Stimulated activated CD8-positive, alpha-beta memory T cell treated with anti-CD3 and anti-CD28 coated beads, Interleukin-4, amount 100 ng/mL, for 4 hours (primary cell): Measurements from ENCODE around the gene CRY2.

ENCODE experiments used
- DNase-seq, 2 donors: peaks; one replicate each; pipeline ENCODE4 v3.0.0-alpha.2; 2020; ENCODE audit warnings: low read depth in 2 of 2, low spot score in 1 of 2

CRY2 gene

DNA sequence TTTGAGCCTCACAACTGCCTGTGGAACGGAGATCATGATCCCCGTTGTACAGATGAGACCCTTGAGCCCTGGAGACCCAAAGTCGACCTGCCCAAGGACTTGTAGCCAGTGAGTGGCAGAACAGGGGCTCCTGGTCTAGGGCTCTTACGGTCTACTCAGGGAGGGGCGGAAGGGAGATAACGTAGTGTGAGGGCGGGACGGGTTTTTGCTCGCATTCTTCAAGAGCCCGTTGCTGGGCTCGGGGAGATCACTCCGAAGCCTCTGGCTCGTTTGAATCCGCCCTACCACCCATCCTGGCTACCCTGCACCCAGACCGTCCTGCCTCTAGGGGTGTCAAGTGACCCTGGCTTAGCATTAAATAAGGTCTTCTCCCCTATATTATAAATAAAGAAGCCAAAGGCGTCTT is 639 bp downstream of the CRY2 start:
- DNase-seq = peak in 1 of 2 donors; percentile 12

GRCh38 chr11:45848654-45849081 is 1.4 kb downstream of the CRY2 start:
- no peak for DNase-seq

DNA sequence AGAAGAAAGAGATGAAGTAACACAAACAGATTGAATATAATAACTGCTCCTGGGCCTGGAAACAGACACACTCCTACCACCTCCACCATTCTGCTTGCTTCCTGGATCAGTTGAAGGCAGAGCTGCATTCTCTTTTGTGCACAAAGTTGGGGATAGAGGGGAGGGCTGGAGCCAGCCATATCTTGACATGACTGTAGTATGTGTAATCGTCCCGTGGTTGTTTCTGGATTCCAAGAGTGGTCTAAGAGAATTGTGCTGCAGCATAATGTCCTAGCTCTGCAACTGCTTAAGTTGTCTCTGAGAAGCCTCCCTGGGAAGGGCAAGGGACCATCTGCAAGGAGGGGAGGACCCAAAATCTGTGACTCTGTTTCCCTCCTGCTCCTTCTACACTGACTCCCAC is 3.2 kb downstream of the CRY2 start:
- DNase-seq = no peak

GRCh38 chr11:45851228-45851627 is 4.0 kb downstream of the CRY2 start:
- no peak for DNase-seq

- DNase-seq = no peak
These were observed 4.9 kb downstream of the CRY2 start for GRCh38 chr11:45852018-45852711.

GRCh38 chr11:45852712-45853101 is 5.4 kb downstream of the CRY2 start:
- DNase-seq = no peak

DNA sequence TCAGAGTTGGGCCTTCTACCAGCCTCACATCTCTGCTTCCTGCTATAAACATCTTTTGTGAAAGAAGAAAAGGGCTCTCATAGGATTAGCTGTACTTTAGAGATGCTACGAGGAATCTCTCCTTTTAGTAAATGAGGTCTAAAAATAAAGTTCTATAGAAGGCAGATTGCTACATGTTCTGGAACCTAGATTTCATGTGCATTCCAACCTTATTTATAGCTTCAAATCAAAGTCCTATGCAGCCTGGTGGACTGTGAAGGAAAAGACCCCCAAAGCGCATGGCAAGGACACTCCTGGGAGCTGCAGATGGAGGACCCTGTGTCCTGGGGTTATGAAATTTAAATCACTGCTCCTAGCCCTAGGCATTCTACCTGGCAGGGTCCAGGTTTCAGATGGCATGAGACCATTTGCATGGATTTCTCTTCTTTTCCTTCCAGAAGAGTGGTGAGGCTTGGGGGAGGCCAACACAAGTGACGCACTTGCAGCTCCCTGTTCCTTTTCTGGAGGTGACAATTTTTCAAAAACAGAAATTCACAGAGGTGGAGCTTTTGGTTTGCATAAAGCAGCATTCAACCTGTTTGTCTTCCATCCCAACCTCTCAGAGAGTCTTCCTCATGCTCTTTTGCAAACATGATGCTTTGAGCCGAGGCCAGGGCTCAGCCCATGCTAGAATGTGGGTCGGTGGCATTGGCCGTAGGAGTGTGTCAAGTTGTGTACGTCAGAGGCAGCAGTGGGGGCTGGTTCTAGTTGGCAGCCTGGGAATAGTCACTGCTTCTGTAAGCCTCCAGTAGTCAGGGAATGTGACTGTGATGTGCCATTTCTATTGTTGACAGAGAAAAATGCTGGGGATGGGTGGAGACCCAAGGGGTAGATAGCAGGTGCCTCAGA is 6.3 kb downstream of the CRY2 start:
- no peak for DNase-seq

DNA sequence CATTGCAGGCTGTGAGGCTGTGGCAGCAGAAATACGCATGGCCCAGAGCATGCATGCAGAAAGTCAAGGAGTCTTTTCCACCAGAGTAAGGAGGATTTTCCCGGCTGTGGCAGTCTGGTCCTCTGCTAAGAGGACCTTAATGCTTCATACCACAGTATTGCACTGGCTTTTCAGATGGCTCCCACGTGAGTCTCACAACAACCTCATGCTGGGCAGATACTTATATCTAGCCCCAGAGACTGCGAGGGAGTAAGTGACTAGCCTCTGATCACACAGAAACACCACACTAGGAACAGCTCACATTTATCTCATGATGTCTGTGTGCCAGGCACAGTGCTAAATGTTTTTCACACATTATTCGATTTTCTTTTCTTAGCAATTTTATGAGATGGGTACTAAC is 8.0 kb downstream of the CRY2 start:
- DNase-seq = no peak

GRCh38 chr11:45856044-45856468 is 8.8 kb downstream of the CRY2 start:
- no peak for DNase-seq

DNA sequence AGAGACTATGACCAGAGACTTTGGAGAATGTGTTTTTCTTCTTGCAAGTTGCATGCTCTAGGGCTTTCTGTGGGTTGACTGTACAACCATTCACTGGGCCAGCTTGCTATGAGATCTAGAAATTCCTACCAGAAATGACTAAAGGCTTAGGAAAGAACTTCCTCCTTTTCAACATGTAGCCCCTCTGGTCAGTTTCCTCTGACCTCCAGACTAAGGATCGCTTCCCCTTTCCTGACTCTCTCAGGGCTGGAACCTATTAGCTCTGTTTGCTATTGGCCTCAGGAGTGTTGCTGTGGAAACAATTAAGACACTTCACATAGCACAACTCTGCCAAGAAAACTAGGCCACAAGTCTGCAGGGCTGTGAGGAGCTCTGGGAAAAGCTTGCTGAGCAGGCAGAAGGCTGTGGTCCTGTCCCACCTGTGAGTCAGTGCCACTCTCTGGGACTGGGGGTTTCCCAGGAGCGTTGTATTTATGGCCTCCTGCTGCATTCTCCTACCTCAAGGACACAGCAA is 10.7 kb downstream of the CRY2 start:
- DNase-seq = no peak

DNA sequence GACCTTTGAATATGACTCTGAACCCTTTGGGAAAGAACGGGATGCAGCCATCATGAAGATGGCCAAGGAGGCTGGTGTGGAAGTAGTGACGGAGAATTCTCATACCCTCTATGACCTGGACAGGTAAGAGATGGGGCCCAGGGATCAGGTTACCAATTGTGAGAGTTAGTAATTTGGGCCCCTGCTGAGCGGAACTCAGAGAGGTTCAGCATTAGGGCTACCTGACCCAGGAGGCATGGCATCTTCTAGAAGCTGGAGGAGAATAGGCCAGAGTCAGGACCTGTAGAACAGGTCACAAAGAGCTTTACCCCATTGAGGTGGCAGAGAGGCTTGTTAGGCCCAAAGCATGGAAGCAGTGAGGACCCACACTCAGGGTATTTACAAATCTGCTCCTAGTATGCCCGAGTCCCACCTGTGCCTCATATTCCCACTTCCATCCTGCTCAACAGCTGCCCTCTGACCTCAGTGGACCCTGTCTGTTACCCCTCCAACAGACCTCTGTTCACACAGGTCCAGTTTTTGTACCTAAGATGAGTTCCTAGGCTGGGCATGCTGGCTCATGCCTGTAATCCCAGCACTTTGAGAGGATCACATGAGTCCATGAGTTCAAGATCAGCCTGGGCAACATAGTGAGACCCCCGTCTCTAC is 11.6 kb downstream of the CRY2 start:
- DNase-seq = no peak

- no peak for DNase-seq
These were observed 12.4 kb downstream of the CRY2 start for GRCh38 chr11:45859661-45860140.

- DNase-seq = no peak
These were observed 13.1 kb downstream of the CRY2 start for GRCh38 chr11:45860348-45860747.

DNA sequence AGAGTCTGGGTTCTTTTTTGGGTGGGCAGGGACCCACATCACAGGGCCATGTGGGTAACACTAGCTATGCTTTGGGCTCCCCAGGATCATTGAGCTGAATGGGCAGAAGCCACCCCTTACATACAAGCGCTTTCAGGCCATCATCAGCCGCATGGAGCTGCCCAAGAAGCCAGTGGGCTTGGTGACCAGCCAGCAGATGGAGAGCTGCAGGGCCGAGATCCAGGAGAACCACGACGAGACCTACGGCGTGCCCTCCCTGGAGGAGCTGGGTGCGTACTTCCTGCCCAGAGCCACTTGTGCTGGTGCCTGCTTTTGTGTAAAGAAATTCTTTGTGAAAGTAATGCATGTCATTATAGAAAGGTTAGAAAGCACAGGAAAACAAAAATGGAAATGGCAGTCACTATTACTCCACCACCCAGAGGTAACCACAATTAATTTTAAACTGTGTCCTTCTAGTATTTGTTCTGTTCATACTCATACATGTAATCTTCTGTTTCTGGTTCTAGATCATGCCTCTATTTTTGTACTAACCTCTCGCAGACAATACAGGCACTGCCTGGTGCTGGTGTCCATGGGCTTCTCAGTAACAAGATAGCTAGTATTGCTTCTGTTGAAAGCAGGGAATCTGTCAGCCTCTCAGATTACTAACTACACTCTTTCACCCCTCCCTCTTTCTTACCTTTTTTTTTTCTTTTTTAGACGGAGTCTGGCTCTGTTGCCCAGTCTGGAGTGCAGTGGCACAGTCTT is 13.7 kb downstream of the CRY2 start:
- no peak for DNase-seq

DNA sequence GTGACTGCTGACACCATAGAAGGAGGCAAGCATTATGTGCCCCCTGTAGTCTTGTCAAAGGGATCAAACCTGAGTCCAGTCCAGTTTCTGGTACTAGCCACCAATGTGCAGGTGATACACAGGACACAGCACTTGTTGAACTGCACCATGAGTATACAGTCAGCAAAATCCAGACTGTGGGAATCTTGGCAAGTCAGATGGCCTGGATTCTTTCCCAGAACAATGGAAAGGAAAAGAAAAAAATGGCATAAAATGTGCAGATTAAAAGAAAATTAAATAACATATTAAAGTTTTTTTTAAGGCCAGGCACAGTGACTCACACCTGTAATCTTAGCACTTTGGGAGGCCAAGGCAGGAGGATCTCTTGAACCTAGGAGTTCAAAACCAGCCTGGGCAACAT is 16.8 kb downstream of the CRY2 start:
- no peak for DNase-seq

DNA sequence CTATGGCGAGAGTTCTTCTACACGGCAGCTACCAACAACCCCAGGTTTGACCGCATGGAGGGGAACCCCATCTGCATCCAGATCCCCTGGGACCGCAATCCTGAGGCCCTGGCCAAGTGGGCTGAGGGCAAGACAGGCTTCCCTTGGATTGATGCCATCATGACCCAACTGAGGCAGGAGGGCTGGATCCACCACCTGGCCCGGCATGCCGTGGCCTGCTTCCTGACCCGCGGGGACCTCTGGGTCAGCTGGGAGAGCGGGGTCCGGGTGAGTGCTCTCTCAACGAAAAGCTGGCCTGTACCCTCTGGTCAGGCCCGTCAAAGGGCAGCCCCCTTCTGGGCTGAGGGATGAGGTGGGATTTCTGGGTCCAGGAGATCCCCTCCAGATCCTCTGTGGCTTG is 22.3 kb downstream of the CRY2 start:
- no peak for DNase-seq

- DNase-seq = no peak
These were observed 23.4 kb downstream of the CRY2 start for GRCh38 chr11:45870706-45871105.

- DNase-seq = no peak
These were observed 24.4 kb downstream of the CRY2 start for GRCh38 chr11:45871638-45872037.

DNA sequence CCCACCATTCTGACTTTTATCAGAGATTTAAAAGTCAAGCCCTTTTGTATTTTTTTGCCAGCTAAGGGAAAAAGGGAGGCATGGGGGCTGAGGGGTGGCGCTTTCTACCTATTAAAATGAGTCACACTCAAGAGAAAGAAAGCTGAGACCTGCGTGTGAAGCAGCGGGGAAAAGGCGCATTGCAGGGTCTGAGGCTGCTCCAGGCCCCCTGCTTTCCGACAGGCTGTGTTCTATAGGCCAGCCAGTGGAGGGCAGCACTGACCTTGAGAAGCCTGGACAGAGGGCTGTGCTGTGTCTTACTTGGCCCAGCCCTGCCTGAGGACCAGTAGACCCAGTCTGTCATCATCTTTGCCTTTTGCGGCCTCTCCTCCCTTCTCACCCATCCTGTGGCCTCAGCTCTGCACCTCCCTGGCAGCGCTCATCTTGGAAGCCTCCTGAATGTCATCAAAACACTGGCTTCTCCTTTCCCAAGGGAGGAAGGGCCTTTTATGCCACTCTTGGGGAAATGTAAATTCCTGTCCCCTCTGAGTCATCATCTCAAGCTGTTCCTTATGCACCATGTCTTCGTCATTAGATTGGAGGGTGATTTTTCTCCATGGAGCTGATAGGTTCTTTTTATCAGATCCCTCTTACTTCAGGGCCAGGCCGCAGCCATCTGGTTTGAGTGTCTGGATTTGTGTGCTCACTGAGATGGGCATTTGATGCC is 25.5 kb downstream of the CRY2 start:
- no peak for DNase-seq

DNA sequence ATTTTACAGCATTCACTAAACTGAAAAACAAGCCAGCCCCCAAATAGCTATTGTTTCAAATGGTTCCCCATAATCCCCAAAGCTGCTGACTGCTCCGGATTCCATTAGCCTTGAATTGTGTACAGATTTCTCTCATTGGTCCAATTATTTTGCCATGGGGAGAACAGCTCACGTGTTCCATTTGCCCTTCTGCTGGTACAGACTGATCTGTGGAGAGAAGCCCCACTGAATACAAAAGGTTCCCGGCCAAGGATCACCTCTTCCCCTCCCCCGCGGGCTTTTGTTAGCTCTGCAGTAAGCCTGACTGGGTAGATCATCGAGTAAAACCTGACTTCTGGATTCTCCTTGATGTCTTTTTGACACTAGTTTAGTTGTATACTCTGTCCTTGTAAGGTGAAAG is 29.1 kb downstream of the CRY2 start:
- DNase-seq = no peak
